Muscle of leg (tissue), 11 donors: Measurements from ENCODE around the gene RNF168. TPM values are rescaled to one million over a fixed set of nuclear protein-coding genes. Genes with fewer than 3 reads are reported as not detected.
"Not testable (repeated sequence)": the region's sequence is repeated elsewhere in the genome, so short reads cannot be mapped to it uniquely, and the experiment has no call there.

Experiments used
- DNase-seq: peaks from one replicate; pipeline ENCODE4 v3.0.0; 2013
- H3K27ac ChIP-seq: one replicate; pipeline ENCODE4 v1.5.1; 2013; ENCODE audit warnings: mild to moderate bottlenecking, low read length, control low read depth
- H3K27me3 ChIP-seq: one replicate; pipeline ENCODE4 v1.6.1; 2013; ENCODE audit warnings: low read length; ENCODE audit not compliant: control insufficient read depth, insufficient read depth
- H3K36me3 ChIP-seq: one replicate; pipeline ENCODE4 v1.6.1; 2013; ENCODE audit warnings: low read length; ENCODE audit not compliant: control insufficient read depth, insufficient read depth
- H3K4me1 ChIP-seq: one replicate; pipeline ENCODE4 v1.6.1; 2013; ENCODE audit warnings: low read length; ENCODE audit not compliant: control insufficient read depth, insufficient read depth
- H3K4me3 ChIP-seq: one replicate; pipeline ENCODE4 v1.5.1; 2013; ENCODE audit warnings: low read length, control low read depth
- H3K9me3 ChIP-seq: replicated peaks from 2 replicates; pipeline ENCODE4 v1.6.1; 2013; ENCODE audit warnings: low read depth, low read length; ENCODE audit not compliant: control insufficient read depth
- WGBS: methylation state at CpG from one replicate; pipeline ENCODE4 v1.1.5; 2013; ENCODE audit warnings: missing lambda C conversion rate; ENCODE audit not compliant: insufficient coverage; 5-methylcytosine and 5-hydroxymethylcytosine counted together
- polyA plus RNA-seq, 8 donors: library from polyadenylated mRNA; unstranded; fragments of 120-200 nt; gene quantifications; one replicate each; pipeline versions ENCODE4 v1.2.1 to v1.2.3, GENCODE V29; 2013; ENCODE audit warnings: inconsistent platforms in 1 of 8, low replicate concordance in 1 of 8; ENCODE audit not compliant: insufficient read length in 8 of 8, insufficient read depth in 1 of 8
- total RNA-seq: library from RNA; stranded (reverse); fragments of 120-200 nt; gene quantifications from one replicate; pipeline ENCODE4 v1.2.4, GENCODE V29; 2013

The RNF168 gene
- total and polyA plus RNA-seq, 9 donors: 7.3 to 11.9 (median 9.9) TPM

GRCh38 chr3:196444500-196444894 lies 59.1 kb downstream of the RNF168 start:
- Histone ChIP-seq H3K27ac (no peak overlapping the region), H3K4me3 (no peak overlapping the region), H3K9me3 (no peaks in the 10 kb centered on the region), H3K36me3 (no peaks in the 10 kb centered on the region), H3K4me1 (no peaks in the 10 kb centered on the region), H3K27me3 (no peaks in the 10 kb centered on the region)
- 71% methylated on average over 1 of the region's 2 CpGs for WGBS
- no peak for DNase-seq

- no peak for DNase-seq
- 68% methylated on average over 2 of the region's 3 CpGs for WGBS
- Histone ChIP-seq H3K27me3 (no peaks in the 10 kb centered on the region), H3K36me3 (no peaks in the 10 kb centered on the region), H3K4me3 (no peak overlapping the region), H3K27ac (no peak overlapping the region), H3K9me3 (no peaks in the 10 kb centered on the region), H3K4me1 (no peaks in the 10 kb centered on the region)
These were observed 62.9 kb downstream of the RNF168 start for GRCh38 chr3:196440696-196441095.

GRCh38 chr3:196440041-196440537 lies 63.5 kb downstream of the RNF168 start:
- WGBS: 81% methylated on average over 3 of the region's 6 CpGs
- Histone ChIP-seq H3K36me3 (no peaks in the 10 kb centered on the region), H3K4me3 (no peak overlapping the region), H3K9me3 (no peaks in the 10 kb centered on the region), H3K27me3 (no peaks in the 10 kb centered on the region), H3K4me1 (no peaks in the 10 kb centered on the region), H3K27ac (no peak overlapping the region)
- peak; percentile 17 for DNase-seq

- H3K36me3 ChIP-seq: peaks cover 1% of the 10 kb centered on the region
- H3K27ac ChIP-seq: peak within 1 kb of the TSS; percentile 96
- no peaks in the 10 kb centered on the region for H3K27me3 ChIP-seq
- DNase-seq: peak; percentile 97
- peak within 1 kb of the TSS; percentile 75 for H3K4me3 ChIP-seq
- no peaks in the 10 kb centered on the region for H3K9me3 ChIP-seq
- under 1% methylated on average over 59 of the region's 67 CpGs for WGBS
- H3K4me1 ChIP-seq: peaks cover 13% of the 10 kb centered on the region
These were observed 71.3 kb downstream of the RNF168 start, which contains the start of gene UBXN7 for GRCh38 chr3:196432137-196432879. Gene UBXN7, minus strand, starts transcription at chr3:196432427. Its CDS starts 28 bp downstream, at chr3:196432399.

GRCh38 chr3:196431181-196432136 lies 72.1 kb downstream of the RNF168 start:
- no peaks in the 10 kb centered on the region for H3K9me3 ChIP-seq
- peak overlapping the region; percentile 96 for H3K27ac ChIP-seq
- no peaks in the 10 kb centered on the region for H3K27me3 ChIP-seq
- H3K36me3 ChIP-seq: peaks cover 5% of the 10 kb centered on the region
- 1% methylated on average over 24 of the region's 50 CpGs for WGBS
- peak; percentile 88 for DNase-seq
- H3K4me1 ChIP-seq: peaks cover 13% of the 10 kb centered on the region
- peak overlapping the region; percentile 75 for H3K4me3 ChIP-seq

GRCh38 chr3:196428041-196428440 lies 75.5 kb downstream of the RNF168 start:
- DNase-seq: no peak
- Histone ChIP-seq H3K36me3 (peaks cover 10% of the 10 kb centered on the region), H3K4me1 (peaks cover 15% of the 10 kb centered on the region), H3K4me3 (no peak overlapping the region), H3K9me3 (no peaks in the 10 kb centered on the region), H3K27ac (no peak overlapping the region), H3K27me3 (no peaks in the 10 kb centered on the region)
- WGBS: 100% methylated on average over 3 of the region's 6 CpGs

- DNase-seq, H3K27me3 ChIP-seq, H3K4me3 ChIP-seq, H3K27ac ChIP-seq, H3K36me3 ChIP-seq, H3K9me3 ChIP-seq: not testable (repeated sequence)
- WGBS: no CpG with 5 or more reads among the region's 6 CpGs
- H3K4me1 ChIP-seq: peaks cover 12% of the 10 kb centered on the region
These were observed 79.1 kb downstream of the RNF168 start for GRCh38 chr3:196424421-196424820.

- peak overlapping the region; percentile 87 for H3K27ac ChIP-seq
- H3K27me3 ChIP-seq: no peaks in the 10 kb centered on the region
- WGBS: 62% methylated on average over 7 of the region's 10 CpGs
- H3K4me3 ChIP-seq: no peak overlapping the region
- H3K4me1 ChIP-seq: peaks cover 12% of the 10 kb centered on the region
- no peaks in the 10 kb centered on the region for H3K9me3 ChIP-seq
- DNase-seq: peak; percentile 84
- peaks cover 10% of the 10 kb centered on the region for H3K36me3 ChIP-seq
These were observed 80.4 kb downstream of the RNF168 start for GRCh38 chr3:196423044-196423781.

- WGBS: 90% methylated on average over 3 of the region's 5 CpGs
- not testable (repeated sequence) for H3K27me3 ChIP-seq, H3K4me3 ChIP-seq, H3K36me3 ChIP-seq, DNase-seq, H3K27ac ChIP-seq, H3K9me3 ChIP-seq
- peaks cover 12% of the 10 kb centered on the region for H3K4me1 ChIP-seq
These were observed 81.9 kb downstream of the RNF168 start for GRCh38 chr3:196421668-196422067.
